ENCODE data around the gene CHAC2.

DNA sequence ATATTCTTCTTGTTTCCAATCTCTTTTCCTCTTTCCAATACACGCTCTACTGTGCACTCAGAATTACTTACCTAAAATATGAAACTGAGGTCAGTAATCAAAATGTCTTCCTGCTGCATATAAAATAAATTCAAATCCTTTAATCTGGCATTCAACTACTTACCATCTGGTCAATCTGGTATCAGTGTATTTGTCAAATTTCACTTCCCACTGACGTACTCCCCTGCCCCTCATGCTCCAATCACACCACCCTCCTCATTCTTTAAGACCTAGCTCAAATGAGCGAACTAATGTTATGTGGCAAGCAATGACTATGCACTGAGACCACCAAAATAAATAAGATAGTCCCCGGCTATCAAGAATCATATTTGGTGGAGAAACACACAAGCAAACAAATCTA is 12.5 kb downstream of the CHAC2 start:
- TF ChIP-seq, protein P1, sequence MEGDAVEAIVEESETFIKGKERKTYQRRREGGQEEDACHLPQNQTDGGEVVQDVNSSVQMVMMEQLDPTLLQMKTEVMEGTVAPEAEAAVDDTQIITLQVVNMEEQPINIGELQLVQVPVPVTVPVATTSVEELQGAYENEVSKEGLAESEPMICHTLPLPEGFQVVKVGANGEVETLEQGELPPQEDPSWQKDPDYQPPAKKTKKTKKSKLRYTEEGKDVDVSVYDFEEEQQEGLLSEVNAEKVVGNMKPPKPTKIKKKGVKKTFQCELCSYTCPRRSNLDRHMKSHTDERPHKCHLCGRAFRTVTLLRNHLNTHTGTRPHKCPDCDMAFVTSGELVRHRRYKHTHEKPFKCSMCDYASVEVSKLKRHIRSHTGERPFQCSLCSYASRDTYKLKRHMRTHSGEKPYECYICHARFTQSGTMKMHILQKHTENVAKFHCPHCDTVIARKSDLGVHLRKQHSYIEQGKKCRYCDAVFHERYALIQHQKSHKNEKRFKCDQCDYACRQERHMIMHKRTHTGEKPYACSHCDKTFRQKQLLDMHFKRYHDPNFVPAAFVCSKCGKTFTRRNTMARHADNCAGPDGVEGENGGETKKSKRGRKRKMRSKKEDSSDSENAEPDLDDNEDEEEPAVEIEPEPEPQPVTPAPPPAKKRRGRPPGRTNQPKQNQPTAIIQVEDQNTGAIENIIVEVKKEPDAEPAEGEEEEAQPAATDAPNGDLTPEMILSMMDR (IDR thresholded peaks at IDR 0.05 in 2 of 3, conservative IDR thresholded peaks at IDR 0.05 in 1 of 3; ENCODE audit: borderline replicate concordance in 1 of 3, insufficient read depth in 1 of 3, low read depth in 2 of 3, low read length in 2 of 3), result no peak
- TF ChIP-seq FOSL1 (IDR thresholded peaks at IDR 0.05; ENCODE audit: low read depth) (no peak), POLR2A (IDR thresholded peaks at IDR 0.05; ENCODE audit: borderline replicate concordance, extremely low read depth, insufficient read depth, insufficient read length) (no peak)
